IPS-15b (cell line): ENCODE results near the gene GYG2.
"Not testable (repeated sequence)": the region's sequence is repeated elsewhere in the genome, so short reads cannot be mapped to it uniquely, and the experiment has no call there.

Source experiments
- H3K27me3 ChIP-seq: one replicate; pipeline ENCODE4 v1.6.1; 2013; ENCODE audit warnings: low read length; ENCODE audit not compliant: control insufficient read depth, insufficient read depth
- H3K36me3 ChIP-seq: one replicate; pipeline ENCODE4 v1.6.1; 2013; ENCODE audit warnings: low read length; ENCODE audit not compliant: control insufficient read depth, insufficient read depth
- H3K4me1 ChIP-seq: one replicate; pipeline ENCODE4 v1.6.1; 2013; ENCODE audit warnings: mild to moderate bottlenecking, low read length; ENCODE audit not compliant: control insufficient read depth, insufficient read depth
- H3K4me3 ChIP-seq: one replicate; pipeline ENCODE4 v1.5.1; 2013; ENCODE audit warnings: low read depth, low read length
- H3K9ac ChIP-seq: one replicate; pipeline ENCODE4 v1.6.1; 2013; ENCODE audit warnings: low read depth, mild to moderate bottlenecking, low read length
- H3K9me3 ChIP-seq: one replicate; pipeline ENCODE4 v1.6.1; 2013; ENCODE audit warnings: mild to moderate bottlenecking, low read length; ENCODE audit not compliant: control insufficient read depth, insufficient read depth

The GYG2 gene

GRCh38 chrX:2897311-2897689 is 68.6 kb downstream of the GYG2 start:
- H3K36me3 ChIP-seq = no peaks in the 10 kb centered on the region
- peaks cover 14% of the 10 kb centered on the region for H3K4me1 ChIP-seq
- no peak overlapping the region for H3K9ac ChIP-seq
- no peak overlapping the region for H3K4me3 ChIP-seq
- H3K9me3 ChIP-seq = no peaks in the 10 kb centered on the region
- H3K27me3 ChIP-seq = no peaks in the 10 kb centered on the region

- H3K36me3 ChIP-seq, H3K9me3 ChIP-seq, H3K27me3 ChIP-seq, H3K9ac ChIP-seq, H3K4me3 ChIP-seq: not testable (repeated sequence)
- H3K4me1 ChIP-seq = peaks cover 11% of the 10 kb centered on the region
Observed at GRCh38 chrX:2897690-2898623, 69.2 kb downstream of the GYG2 start.

- Histone ChIP-seq H3K9ac (no peak overlapping the region), H3K4me3 (no peak overlapping the region), H3K36me3 (no peaks in the 10 kb centered on the region), H3K27me3 (no peaks in the 10 kb centered on the region), H3K9me3 (peaks cover 7% of the 10 kb centered on the region), H3K4me1 (peaks cover 11% of the 10 kb centered on the region)
Observed at GRCh38 chrX:2898846-2899512, 70.2 kb downstream of the GYG2 start.

GRCh38 chrX:2901367-2902036 is 72.8 kb downstream of the GYG2 start:
- peaks cover 11% of the 10 kb centered on the region for H3K4me1 ChIP-seq
- H3K27me3 ChIP-seq = no peaks in the 10 kb centered on the region

GRCh38 chrX:2902841-2903240 is 74.1 kb downstream of the GYG2 start:
- no peaks in the 10 kb centered on the region for H3K27me3 ChIP-seq
- H3K9ac ChIP-seq = no peak overlapping the region
- H3K4me1 ChIP-seq = peaks cover 7% of the 10 kb centered on the region

More at GRCh38 chrX:2901367-2902036, 72.8 kb downstream of the GYG2 start:
- H3K9me3 ChIP-seq = peaks cover 7% of the 10 kb centered on the region
- no peak overlapping the region for H3K9ac ChIP-seq
- H3K4me3 ChIP-seq = no peak overlapping the region
- H3K36me3 ChIP-seq = no peaks in the 10 kb centered on the region

GRCh38 chrX:2903366-2903765 is 74.6 kb downstream of the GYG2 start:
- Histone ChIP-seq H3K36me3 (peaks cover 3% of the 10 kb centered on the region), H3K4me3 (no peak overlapping the region), H3K4me1 (peaks cover 5% of the 10 kb centered on the region), H3K9me3 (peaks cover 7% of the 10 kb centered on the region), H3K27me3 (no peaks in the 10 kb centered on the region), H3K9ac (no peak overlapping the region)

More at GRCh38 chrX:2902841-2903240, 74.1 kb downstream of the GYG2 start:
- Histone ChIP-seq H3K36me3 (peaks cover 3% of the 10 kb centered on the region), H3K4me3 (no peak overlapping the region), H3K9me3 (peaks cover 7% of the 10 kb centered on the region)

- no peak overlapping the region for H3K4me3 ChIP-seq
- H3K9me3 ChIP-seq = peaks cover 7% of the 10 kb centered on the region
- H3K36me3 ChIP-seq = peaks cover 3% of the 10 kb centered on the region
- no peak overlapping the region for H3K9ac ChIP-seq
- no peaks in the 10 kb centered on the region for H3K27me3 ChIP-seq
- H3K4me1 ChIP-seq = no peaks in the 10 kb centered on the region
Observed at GRCh38 chrX:2907295-2907694, 78.6 kb downstream of the GYG2 start.

- peaks cover 4% of the 10 kb centered on the region for H3K9me3 ChIP-seq
- H3K36me3 ChIP-seq = peaks cover 3% of the 10 kb centered on the region
- H3K4me3 ChIP-seq = no peak overlapping the region
- H3K4me1 ChIP-seq = peaks cover 5% of the 10 kb centered on the region
- H3K9ac ChIP-seq = no peak overlapping the region
- no peaks in the 10 kb centered on the region for H3K27me3 ChIP-seq
Observed at GRCh38 chrX:2908125-2908685, 79.5 kb downstream of the GYG2 start.

- no peak overlapping the region for H3K9ac ChIP-seq
- H3K9me3 ChIP-seq = no peaks in the 10 kb centered on the region
- H3K27me3 ChIP-seq = no peaks in the 10 kb centered on the region
- peaks cover 3% of the 10 kb centered on the region for H3K36me3 ChIP-seq
- H3K4me1 ChIP-seq = peaks cover 10% of the 10 kb centered on the region
- no peak overlapping the region for H3K4me3 ChIP-seq
Observed at GRCh38 chrX:2910109-2910508, 81.4 kb downstream of the GYG2 start.

- peaks cover 10% of the 10 kb centered on the region for H3K4me1 ChIP-seq
- H3K4me3 ChIP-seq = no peak overlapping the region
- no peaks in the 10 kb centered on the region for H3K36me3 ChIP-seq
- H3K27me3 ChIP-seq = no peaks in the 10 kb centered on the region
- no peak overlapping the region for H3K9ac ChIP-seq
- no peaks in the 10 kb centered on the region for H3K9me3 ChIP-seq
Observed at GRCh38 chrX:2913118-2913517, 84.4 kb downstream of the GYG2 start.

- Histone ChIP-seq H3K27me3 (no peaks in the 10 kb centered on the region), H3K36me3 (no peaks in the 10 kb centered on the region), H3K9me3 (no peaks in the 10 kb centered on the region), H3K9ac (no peak overlapping the region), H3K4me1 (peaks cover 7% of the 10 kb centered on the region), H3K4me3 (no peak overlapping the region)
Observed at GRCh38 chrX:2917767-2918166, 89.0 kb downstream of the GYG2 start.
